Left lung (tissue), 10 donors: Measurements from ENCODE around the gene TTC23L. TPM values are rescaled to one million over a fixed set of nuclear protein-coding genes. Genes with fewer than 3 reads are reported as not detected.
A peak's percentile ranks its signal among the peaks of the same experiment; 100 is the strongest.

Experiments used
- ATAC-seq: fragments of 200-7000 bp; cut with Tn5 transposase; one replicate; pipeline ENCODE4 v1.9.1; 2020; ENCODE audit warnings: moderate library complexity
- DNase-seq, 4 donors: peaks; one replicate each; pipeline ENCODE4 v3.0.0-alpha.2; 2013 to 2020
- H3K27ac ChIP-seq, 2 donors: fragments of 200-600 bp; sonication (generic) in 1 of 2; one replicate each; pipeline versions ENCODE4 v1.5.0 to v1.8.0; 2020 to 2021
- H3K27me3 ChIP-seq, 2 donors: fragments of 200-600 bp; sonication (generic) in 1 of 2; one replicate each; pipeline versions ENCODE4 v1.5.0 to v1.8.0; 2020 to 2021
- H3K36me3 ChIP-seq, 2 donors: fragments of 200-600 bp; sonication (generic) in 1 of 2; one replicate each; pipeline versions ENCODE4 v1.5.0 to v1.8.0; 2020 to 2021
- H3K4me1 ChIP-seq, 2 donors: fragments of 200-600 bp; one replicate each; pipeline ENCODE4 v1.8.0; 2021
- H3K4me3 ChIP-seq, 2 donors: fragments of 200-600 bp; sonication (generic) in 1 of 2; one replicate each; pipeline versions ENCODE4 v1.5.0 to v1.8.0; 2020 to 2021; ENCODE audit warnings: mild to moderate bottlenecking in 1 of 2
- H3K9me3 ChIP-seq, 2 donors: fragments of 200-600 bp; sonication (generic) in 1 of 2; one replicate each; pipeline versions ENCODE4 v1.5.0 to v1.8.0; 2020 to 2021
- intact Hi-C, 2 donors: fragments of 100-400 bp; cut with DNase I; formaldehyde crosslinking; loops; one replicate each; pipeline versions ENCODE4 v1.11.2 to v1.14.2; 2022
- polyA plus RNA-seq, 6 donors: library from polyadenylated mRNA; unstranded; fragments of 120-200 nt; gene quantifications; one replicate each; pipeline ENCODE4 v1.2.1, GENCODE V29; 2013; ENCODE audit not compliant: insufficient read length in 6 of 6
- total RNA-seq, 2 donors: library from RNA; stranded (reverse); fragmentation: NEBNext Ultra II Directional; extraction: Animal tissue kit (Norgen Biotek cat#: 25700); gene quantifications; one replicate each; pipeline ENCODE4 v1.2.1, GENCODE V29; 2021
- TF ChIP-seq, protein P1 (sequence below), 2 donors: fragments of 200-600 bp; sonication (generic) in 1 of 2; IDR thresholded peaks; one replicate each; pipeline versions ENCODE4 v1.5.0 to v1.8.0; 2021; ENCODE audit warnings: antibody characterized with exemption in 2 of 2
- donor health status: DM: no; HTN: yes; CAD: no.
- donor health status: DM: no; HTN: no; CAD: no.

TTC23L gene
- total and polyA plus RNA-seq, 8 donors = 0.20 to 4.5 (median 2.8) TPM

DNA sequence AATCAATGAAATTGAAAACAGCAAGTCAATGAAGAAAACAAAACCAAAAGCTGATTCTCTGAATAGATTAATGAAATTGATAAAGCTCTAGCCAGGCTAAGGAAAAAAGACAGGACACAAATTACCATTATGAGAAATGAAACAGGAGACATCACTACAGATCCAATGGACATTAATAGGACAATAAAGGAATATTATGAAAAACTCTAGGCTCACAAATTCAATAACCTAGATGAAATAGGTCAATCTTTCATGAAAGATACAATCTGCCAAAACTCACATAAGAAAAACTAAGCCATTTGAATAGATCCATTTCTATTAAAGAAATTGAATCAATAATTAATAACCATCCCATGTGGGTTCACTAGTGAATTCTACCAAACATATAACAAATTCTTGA, 37.3 kb downstream of the TTC23L start:
- H3K27me3 ChIP-seq = no peaks in the 10 kb centered on the region
- TF ChIP-seq, protein P1, sequence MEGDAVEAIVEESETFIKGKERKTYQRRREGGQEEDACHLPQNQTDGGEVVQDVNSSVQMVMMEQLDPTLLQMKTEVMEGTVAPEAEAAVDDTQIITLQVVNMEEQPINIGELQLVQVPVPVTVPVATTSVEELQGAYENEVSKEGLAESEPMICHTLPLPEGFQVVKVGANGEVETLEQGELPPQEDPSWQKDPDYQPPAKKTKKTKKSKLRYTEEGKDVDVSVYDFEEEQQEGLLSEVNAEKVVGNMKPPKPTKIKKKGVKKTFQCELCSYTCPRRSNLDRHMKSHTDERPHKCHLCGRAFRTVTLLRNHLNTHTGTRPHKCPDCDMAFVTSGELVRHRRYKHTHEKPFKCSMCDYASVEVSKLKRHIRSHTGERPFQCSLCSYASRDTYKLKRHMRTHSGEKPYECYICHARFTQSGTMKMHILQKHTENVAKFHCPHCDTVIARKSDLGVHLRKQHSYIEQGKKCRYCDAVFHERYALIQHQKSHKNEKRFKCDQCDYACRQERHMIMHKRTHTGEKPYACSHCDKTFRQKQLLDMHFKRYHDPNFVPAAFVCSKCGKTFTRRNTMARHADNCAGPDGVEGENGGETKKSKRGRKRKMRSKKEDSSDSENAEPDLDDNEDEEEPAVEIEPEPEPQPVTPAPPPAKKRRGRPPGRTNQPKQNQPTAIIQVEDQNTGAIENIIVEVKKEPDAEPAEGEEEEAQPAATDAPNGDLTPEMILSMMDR (IDR thresholded peaks at IDR 0.05) = no peak
- intact Hi-C loops = no loop called here
- no peaks in the 10 kb centered on the region for H3K36me3 ChIP-seq
- H3K9me3 ChIP-seq = peaks cover 0 to 6% of the 10 kb centered on the region in 2 donors
- no peaks in the 10 kb centered on the region for H3K4me1 ChIP-seq
- no peak for ATAC-seq
- DNase-seq = no peak
- H3K27ac ChIP-seq = no peak overlapping the region
- no peak overlapping the region for H3K4me3 ChIP-seq

GRCh38 chr5:34881246-34881645, 42.3 kb downstream of the TTC23L start:
- Histone ChIP-seq H3K4me3 (no peak overlapping the region), H3K4me1 (no peaks in the 10 kb centered on the region), H3K27ac (no peak overlapping the region), H3K27me3 (no peaks in the 10 kb centered on the region), H3K9me3 (peaks cover 0 to 6% of the 10 kb centered on the region in 2 donors), H3K36me3 (no peaks in the 10 kb centered on the region)
- no peak for ATAC-seq
- intact Hi-C loops = no loop called here
- TF ChIP-seq, protein P1 (IDR thresholded peaks at IDR 0.05) = no peak
- DNase-seq = no peak

- Histone ChIP-seq H3K9me3 (no peaks in the 10 kb centered on the region), H3K4me3 (no peak overlapping the region), H3K27ac (no peak overlapping the region), H3K36me3 (no peaks in the 10 kb centered on the region), H3K27me3 (no peaks in the 10 kb centered on the region), H3K4me1 (no peaks in the 10 kb centered on the region)
- TF ChIP-seq, protein P1 (IDR thresholded peaks at IDR 0.05) = no peak
- ATAC-seq = peak; percentile 89
- no peak for DNase-seq
- intact Hi-C loops = no loop called here
Observed at GRCh38 chr5:34886392-34887119, 47.6 kb downstream of the TTC23L start.

DNA sequence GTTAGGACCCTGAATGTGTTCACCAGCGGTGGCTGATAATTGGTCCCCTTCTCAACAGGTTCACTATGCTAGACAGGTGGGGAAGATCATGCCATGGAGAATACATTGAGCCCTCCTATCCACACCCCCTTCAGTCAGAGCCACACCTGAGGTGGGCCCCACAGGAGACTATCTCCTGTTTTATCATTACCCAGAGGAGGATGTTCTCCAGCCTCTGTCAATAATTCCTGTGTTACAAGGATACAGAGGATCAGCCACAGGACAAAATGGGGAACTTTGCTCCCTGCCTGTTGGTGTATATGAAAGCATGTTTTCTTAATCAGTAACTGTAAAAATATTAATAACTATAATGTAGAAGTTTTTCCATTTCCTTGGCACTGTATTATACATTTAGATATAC, 50.4 kb downstream of the TTC23L start:
- no peaks in the 10 kb centered on the region for H3K4me1 ChIP-seq
- no peak overlapping the region for H3K27ac ChIP-seq
- TF ChIP-seq, protein P1 (IDR thresholded peaks at IDR 0.05) = no peak
- intact Hi-C loops = no loop called here
- H3K27me3 ChIP-seq = no peaks in the 10 kb centered on the region
- ATAC-seq = no peak
- no peaks in the 10 kb centered on the region for H3K36me3 ChIP-seq
- no peak overlapping the region for H3K4me3 ChIP-seq
- no peaks in the 10 kb centered on the region for H3K9me3 ChIP-seq
- DNase-seq = no peak

DNA sequence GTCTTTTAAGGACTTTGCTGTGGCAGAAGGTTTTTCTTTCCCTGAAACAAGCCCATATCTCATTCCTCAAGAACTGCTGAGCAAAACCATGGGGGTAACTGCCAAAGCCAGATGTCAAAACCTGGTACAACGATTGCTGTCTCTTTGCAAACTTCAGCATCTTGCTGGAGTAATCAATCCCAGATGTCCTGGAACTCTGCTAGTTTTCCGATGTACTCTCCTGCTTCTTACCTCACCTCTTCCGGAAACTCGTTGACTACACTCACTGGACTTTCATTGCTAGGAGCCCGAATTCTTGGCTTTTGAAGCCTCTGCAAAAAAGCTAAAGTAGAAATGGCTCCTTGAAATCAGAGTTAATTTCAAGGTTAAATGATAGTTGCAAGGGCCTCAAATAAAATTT, 53.0 kb downstream of the TTC23L start:
- H3K27ac ChIP-seq = no peak overlapping the region
- ATAC-seq (no peak), DNase-seq (no peak)
- TF ChIP-seq, protein P1 (IDR thresholded peaks at IDR 0.05) = no peak
- H3K4me1 ChIP-seq = no peaks in the 10 kb centered on the region
- no peak overlapping the region for H3K4me3 ChIP-seq
- intact Hi-C loops = loop anchor here in 1 of 2 donors (10.0 kb wide), 1 partner anchor 367 kb away; no protein-coding TSS in a partner anchor
- no peaks in the 10 kb centered on the region for H3K27me3 ChIP-seq
- H3K9me3 ChIP-seq = no peaks in the 10 kb centered on the region
- no peaks in the 10 kb centered on the region for H3K36me3 ChIP-seq
